HPDE6-E6E7 (cell line): ENCODE measurements around the gene ADAMTS17.
"Not testable (repeated sequence)": the region's sequence is repeated elsewhere in the genome, so short reads cannot be mapped to it uniquely, and the experiment has no call there.

Experiments
- DNase-seq: peaks from one replicate; pipeline ENCODE4 v3.0.0; 2011; ENCODE audit warnings: missing footprints; ENCODE audit errors: extremely low spot score

Gene ADAMTS17

GRCh38 chr15:99995543-99995942 lies 346.2 kb downstream of the ADAMTS17 start:
- DNase-seq = no peak

DNA sequence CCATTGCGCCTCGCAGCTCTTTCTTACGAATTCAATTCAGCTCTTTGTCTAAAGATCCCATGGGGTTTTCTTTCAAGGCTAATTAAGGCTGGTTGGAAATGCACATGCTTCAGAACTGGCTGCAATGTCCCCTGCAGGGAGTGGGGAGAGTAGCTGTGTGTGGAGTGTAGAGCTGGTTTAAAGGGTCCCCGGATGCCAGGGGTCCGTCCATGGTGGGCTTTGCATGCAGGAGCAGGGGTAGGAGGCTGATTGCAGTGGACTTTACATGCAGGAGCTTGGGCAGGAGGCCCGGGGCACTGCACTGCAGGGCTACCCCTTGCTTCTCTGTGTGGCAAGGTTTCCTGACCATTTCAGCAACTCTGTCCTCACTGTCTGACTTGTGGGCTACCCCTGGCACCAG lies 346.9 kb downstream of the ADAMTS17 start:
- no peak for DNase-seq

GRCh38 chr15:99993681-99994131 lies 348.1 kb downstream of the ADAMTS17 start:
- no peak for DNase-seq

GRCh38 chr15:99993262-99993661 lies 348.5 kb downstream of the ADAMTS17 start:
- DNase-seq = no peak

GRCh38 chr15:99992611-99993231 lies 349.1 kb downstream of the ADAMTS17 start:
- DNase-seq = no peak

DNA sequence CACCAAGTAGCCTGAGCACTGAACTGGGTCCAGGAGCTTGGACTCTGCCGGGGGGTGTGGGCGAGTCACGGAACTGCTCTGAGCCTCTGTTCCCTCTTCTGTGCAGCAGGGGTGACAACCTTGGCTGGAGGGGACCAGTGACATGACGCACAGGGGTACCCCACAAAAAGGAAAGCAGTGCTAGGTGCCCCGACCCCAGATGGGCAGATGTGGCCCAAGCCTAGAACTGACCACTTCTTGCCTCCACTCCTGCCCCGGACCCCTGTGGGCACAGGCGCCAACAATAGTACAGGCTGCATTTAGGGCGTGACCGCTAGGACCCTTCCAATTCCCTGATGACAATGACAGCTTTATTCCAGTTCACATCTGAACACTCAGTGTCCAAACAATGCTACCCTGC lies 352.7 kb downstream of the ADAMTS17 start:
- no peak for DNase-seq

- no peak for DNase-seq
Observed at GRCh38 chr15:99987701-99988100, 354.1 kb downstream of the ADAMTS17 start.

DNA sequence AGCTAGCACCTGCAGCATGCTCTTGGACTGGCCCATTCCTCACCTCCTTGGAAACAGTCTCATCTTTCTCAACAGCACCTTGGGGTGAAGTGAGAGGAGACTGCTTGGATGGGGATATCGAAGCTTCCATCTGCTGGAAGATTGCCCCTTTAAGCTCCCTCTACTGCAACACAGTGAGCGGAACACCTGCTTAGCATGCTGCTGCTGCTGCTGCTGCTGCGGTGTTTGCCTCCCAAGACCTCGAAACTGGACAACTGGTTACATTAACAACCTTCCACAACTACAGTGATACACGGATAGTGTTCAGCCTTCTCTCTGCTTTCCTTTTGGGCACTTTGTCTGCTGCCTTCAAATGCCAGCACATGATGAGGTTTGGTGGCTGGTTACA lies 354.7 kb downstream of the ADAMTS17 start:
- DNase-seq = no peak

GRCh38 chr15:99986297-99987118 lies 355.3 kb downstream of the ADAMTS17 start:
- DNase-seq = no peak

GRCh38 chr15:99985878-99986277 lies 355.9 kb downstream of the ADAMTS17 start:
- no peak for DNase-seq

GRCh38 chr15:99984491-99985243 lies 357.1 kb downstream of the ADAMTS17 start:
- DNase-seq = no peak

GRCh38 chr15:99983886-99984286 lies 357.9 kb downstream of the ADAMTS17 start:
- DNase-seq = no peak

- DNase-seq = no peak
Observed at GRCh38 chr15:99983171-99983885, 358.4 kb downstream of the ADAMTS17 start.

DNA sequence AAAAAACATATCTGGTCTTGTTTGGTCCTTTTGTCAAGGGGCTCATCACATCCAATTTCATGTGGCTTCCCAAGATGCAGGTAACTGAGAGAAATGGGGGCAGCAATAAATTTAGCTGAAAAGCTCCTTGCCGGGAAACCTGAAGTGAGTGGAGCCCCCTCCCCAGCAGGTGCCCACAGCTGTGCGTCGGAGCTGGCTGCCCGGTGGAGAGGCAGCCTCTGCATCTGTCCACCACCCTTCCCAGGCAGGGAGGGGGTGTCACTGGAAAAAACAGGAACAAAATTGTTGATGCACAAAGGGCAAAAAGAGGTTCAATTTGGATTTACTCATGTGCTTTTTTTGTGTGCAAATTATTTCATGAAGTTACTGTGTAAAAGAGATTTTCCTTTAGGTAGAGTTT lies 359.1 kb downstream of the ADAMTS17 start:
- DNase-seq = no peak

DNA sequence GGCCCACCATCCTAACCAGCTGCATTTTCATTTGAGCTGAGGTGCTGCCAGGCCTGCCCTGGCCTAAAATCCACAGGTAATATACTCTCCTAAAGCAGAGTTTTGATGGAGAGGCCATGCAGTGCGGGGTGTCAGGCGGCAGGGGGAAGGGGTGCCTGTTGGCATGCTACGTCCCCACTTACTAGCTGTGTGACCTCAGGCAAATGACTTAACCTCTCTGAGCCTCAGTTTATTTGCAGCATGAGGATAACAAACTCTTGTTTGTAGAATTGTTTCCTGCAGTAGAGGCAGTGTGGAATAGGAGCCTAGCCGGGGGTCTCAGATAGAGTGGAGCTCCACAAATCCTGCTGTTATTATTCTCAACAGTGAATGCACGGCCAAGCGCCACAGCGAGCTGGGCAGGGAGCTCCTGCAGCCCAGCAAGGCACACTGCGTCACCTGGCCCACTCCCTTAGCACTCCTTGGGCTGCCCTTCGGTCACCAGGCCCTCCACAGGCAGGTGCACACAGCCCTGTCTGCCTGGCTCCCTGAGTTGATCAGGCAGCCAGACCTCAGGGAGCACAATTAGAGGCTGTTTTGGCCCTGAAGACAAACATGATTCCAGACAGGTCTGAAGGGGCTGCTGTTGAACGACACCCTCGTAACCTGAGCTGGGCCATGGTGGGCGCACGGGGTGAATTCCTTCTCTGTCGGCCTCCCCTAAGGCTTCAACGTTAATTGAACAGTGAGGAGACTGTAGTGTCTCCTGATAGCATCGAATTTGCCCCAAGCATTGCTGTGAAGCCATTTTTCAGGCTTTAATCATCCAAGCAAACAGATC lies 359.7 kb downstream of the ADAMTS17 start:
- DNase-seq = no peak

DNA sequence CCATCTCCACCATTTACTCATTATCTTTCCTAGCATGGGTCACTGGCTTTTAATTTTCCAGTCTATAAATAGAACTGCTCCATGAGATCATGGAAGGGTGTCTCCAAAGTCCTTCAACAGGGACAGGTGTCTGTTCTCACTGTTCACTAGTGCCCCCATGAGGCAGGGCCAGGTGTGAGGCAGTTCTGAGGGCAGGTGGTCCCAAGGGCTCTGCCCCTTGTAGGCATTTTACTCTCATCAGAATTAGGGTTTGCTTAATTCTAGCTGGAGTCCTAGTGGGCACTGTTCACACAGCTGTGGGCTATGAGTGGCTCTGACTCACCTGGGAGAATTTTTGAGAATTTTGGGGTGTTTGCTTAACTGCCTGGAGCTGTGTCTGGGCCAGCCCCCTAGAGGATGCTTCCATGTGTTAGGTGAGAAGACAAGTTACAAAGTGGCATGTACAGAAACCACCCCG lies 360.6 kb downstream of the ADAMTS17 start:
- DNase-seq = no peak

GRCh38 chr15:99980752-99981151 lies 361.0 kb downstream of the ADAMTS17 start:
- DNase-seq = no peak

DNA sequence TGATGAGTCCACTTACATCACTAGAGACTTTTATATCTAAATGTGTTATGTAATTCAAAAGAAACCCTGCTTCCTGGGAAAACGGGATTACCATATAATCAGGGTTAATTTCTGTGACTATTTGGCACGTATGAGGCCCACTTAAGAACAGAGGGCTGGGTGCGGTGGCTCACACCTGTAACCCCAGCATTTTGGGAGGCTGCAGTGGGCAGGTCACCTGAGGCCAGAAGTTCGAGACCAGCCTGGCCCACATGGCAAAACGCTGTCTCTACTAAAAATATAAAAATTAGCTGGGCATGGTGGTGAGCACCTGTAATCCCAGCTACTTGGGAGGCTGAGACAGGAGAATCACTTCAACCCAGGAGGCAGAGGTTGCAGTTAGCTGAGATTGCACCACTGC lies 361.9 kb downstream of the ADAMTS17 start:
- DNase-seq = not testable (repeated sequence)

DNA sequence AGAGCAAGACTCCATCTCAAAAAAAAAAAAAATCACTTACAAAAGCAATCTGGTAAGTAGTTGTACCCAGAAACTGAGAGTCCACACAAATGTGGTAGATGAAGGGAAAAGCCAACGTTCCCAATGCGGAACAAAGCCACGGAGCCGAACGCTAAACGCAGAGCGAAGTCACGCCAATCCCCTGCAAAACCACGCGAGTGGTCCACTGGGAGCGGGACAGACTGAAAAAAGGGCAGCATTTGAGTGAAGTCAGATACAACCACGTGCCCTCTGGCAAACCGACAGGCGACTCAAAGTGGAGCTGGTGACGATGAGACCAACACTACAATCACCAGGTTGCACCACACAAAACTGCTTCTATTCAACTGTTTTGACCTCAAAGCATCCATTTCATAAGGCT lies 362.4 kb downstream of the ADAMTS17 start:
- no peak for DNase-seq

- no peak for DNase-seq
Observed at GRCh38 chr15:99978426-99978825, 363.3 kb downstream of the ADAMTS17 start.

- DNase-seq = no peak
Observed at GRCh38 chr15:99977929-99978328, 363.8 kb downstream of the ADAMTS17 start.
